ENCODE results near the gene CHST12.

- TF ChIP-seq CTCF (IDR thresholded peaks at IDR 0.05) (no peak), EP300 (IDR thresholded peaks at IDR 0.05) (no peak)
These were observed at the start of gene CHST12 for GRCh38 chr7:2403014-2403717.

Data from A549 (cell line).